Pancreas (tissue), 10 donors: ENCODE measurements around the gene PLXDC1. TPM values are rescaled to one million over a fixed set of nuclear protein-coding genes. Genes with fewer than 3 reads are reported as not detected.

Experiments
- ATAC-seq, 4 donors: fragments of 200-7000 bp; cut with Tn5 transposase; one replicate each; pipeline versions ENCODE4 v1.8.0 to v1.9.1; 2020; ENCODE audit warnings: mild to moderate bottlenecking in 4 of 4, moderate library complexity in 4 of 4
- DNase-seq, 6 donors: peaks; one replicate each; pipeline ENCODE4 v3.0.0-alpha.2; 2020
- FAIRE-seq: peaks from 2 replicates; lab custom pipeline; 2012; peaks lifted over from hg19 to GRCh38; lab: Jason Lieb, UNC
- H3K27ac ChIP-seq, 4 donors: fragments of 200-600 bp; sonication (generic); 1 replicate in 3 of 4; 2 replicates in 1 of 4; pipeline versions ENCODE4 v1.5.0 to v1.8.0; 2020
- H3K27me3 ChIP-seq, 4 donors: fragments of 200-600 bp; one replicate each; pipeline ENCODE4 v1.8.0; 2021
- H3K36me3 ChIP-seq, 3 donors: fragments of 200-600 bp; sonication (generic) in 1 of 3; one replicate each; pipeline versions ENCODE4 v1.5.0 to v1.8.0; 2020 to 2021
- H3K4me1 ChIP-seq, 3 donors: fragments of 200-600 bp; one replicate each; pipeline ENCODE4 v1.8.0; 2021
- H3K4me3 ChIP-seq, 4 donors: fragments of 200-600 bp; sonication (generic) in 2 of 4; one replicate each; pipeline versions ENCODE4 v1.5.0 to v1.8.0; 2020 to 2021
- H3K9me3 ChIP-seq, 4 donors: fragments of 200-600 bp; one replicate each; pipeline ENCODE4 v1.8.0; 2021
- CTCF ChIP-seq, 4 donors: fragments of 200-600 bp; sonication (generic) in 3 of 4; IDR thresholded peaks; one replicate each; pipeline versions ENCODE4 v1.5.0 to v1.8.0; 2021; ENCODE audit warnings: antibody characterized with exemption in 4 of 4
- whole genome bisulfite sequencing, 2 donors: extraction: QIAGEN DNeasy Blood & Tissue Kit; methylation state at CpG; one replicate each; pipeline ENCODE4 v1.1.7; 2013; 5-methylcytosine and 5-hydroxymethylcytosine counted together
- intact Hi-C, 3 donors: fragments of 100-400 bp; cut with DNase I; formaldehyde crosslinking; loops; one replicate each; pipeline versions ENCODE4 v1.11.1 to v1.14.2; 2022
- polyA plus RNA-seq, 2 donors: library from polyadenylated mRNA; stranded (reverse); fragments of 200-250 nt; gene quantifications; one replicate each; pipeline ENCODE4 v1.2.3, GENCODE V29; 2013
- total RNA-seq, 6 donors: library from RNA; stranded (reverse); fragmentation: NEBNext Ultra II Directional in 4 of 6; extraction: Animal tissue kit (Norgen Biotek cat#: 25700) in 4 of 6; gene quantifications; one replicate each; pipeline versions ENCODE4 v1.2.1 to v1.2.4, GENCODE V29; 2021 to 2023
- donor health status: healthy with polysubstance abuse.
- donor health status: DM: no; HTN: no; CAD: no; lungs with moderate emphysema.
- donor health status: DM: no; HTN: no; CAD: no.
- donor health status: control.
- donor health status: control.
- donor health status: Bipolar disorder and iron deficiency.
- donor health status: DM: yes; HTN: yes; CAD: no.
- donor health status: DM: no; HTN: no; CAD: no.
- donor health status: DM: no; HTN: no; CAD: no.
- donor health status: DM: yes; HTN: yes; CAD: no.

The PLXDC1 gene
- total and polyA plus RNA-seq, 8 donors: 0.88 to 5.6 (median 1.9) TPM

GRCh38 chr17:39175695-39176093 is 24.3 kb upstream of the PLXDC1 start:
- FAIRE-seq (no peak), DNase-seq (no peak), ATAC-seq (no peak)
- H3K36me3 ChIP-seq: no peaks in the 10 kb centered on the region
- H3K9me3 ChIP-seq: no peaks in the 10 kb centered on the region
- H3K27ac ChIP-seq: no peak overlapping the region
- intact Hi-C loops: no loop called here
- no peak overlapping the region for H3K4me3 ChIP-seq
- no peak for TF ChIP-seq CTCF (IDR thresholded peaks at IDR 0.05)
- peaks cover 0 to 8% (median 0%) of the 10 kb centered on the region in 3 donors for H3K4me1 ChIP-seq
- WGBS, 2 donors: 71 to 86% methylated on average over 10 of the region's 10 CpGs
- no peaks in the 10 kb centered on the region for H3K27me3 ChIP-seq

- no peak overlapping the region for H3K4me3 ChIP-seq
- H3K27me3 ChIP-seq: no peaks in the 10 kb centered on the region
- FAIRE-seq (no peak), ATAC-seq (peak; percentile 53 to 84 (median 78)), DNase-seq (peak; percentile 49 to 88 (median 74))
- no peaks in the 10 kb centered on the region for H3K9me3 ChIP-seq
- WGBS, 2 donors: 58 to 61% methylated on average over 35 of the region's 35 CpGs
- H3K36me3 ChIP-seq: no peaks in the 10 kb centered on the region
- peak; percentile 80 to 88 (median 85) for TF ChIP-seq CTCF (IDR thresholded peaks at IDR 0.05)
- intact Hi-C loops: no loop called here
- peaks cover 0 to 8% (median 0%) of the 10 kb centered on the region in 3 donors for H3K4me1 ChIP-seq
- no peak overlapping the region for H3K27ac ChIP-seq
Observed at GRCh38 chr17:39174920-39175694, 23.7 kb upstream of the PLXDC1 start.

- FAIRE-seq (no peak), ATAC-seq (no peak), DNase-seq (no peak)
- no peak overlapping the region for H3K4me3 ChIP-seq
- H3K9me3 ChIP-seq: no peaks in the 10 kb centered on the region
- intact Hi-C loops: no loop called here
- WGBS, 2 donors: 69 to 73% methylated on average over 10 of the region's 10 CpGs
- no peak overlapping the region for H3K27ac ChIP-seq
- no peaks in the 10 kb centered on the region for H3K27me3 ChIP-seq
- H3K4me1 ChIP-seq: peaks cover 0 to 8% (median 0%) of the 10 kb centered on the region in 3 donors
- H3K36me3 ChIP-seq: no peaks in the 10 kb centered on the region
- no peak for TF ChIP-seq CTCF (IDR thresholded peaks at IDR 0.05)
Observed at GRCh38 chr17:39173526-39174274, 22.3 kb upstream of the PLXDC1 start.

- no peak for FAIRE-seq
- intact Hi-C loops: no loop called here
- Histone ChIP-seq H3K27me3 (no peaks in the 10 kb centered on the region), H3K27ac (no peak overlapping the region), H3K4me3 (no peak overlapping the region), H3K9me3 (no peaks in the 10 kb centered on the region), H3K36me3 (no peaks in the 10 kb centered on the region), H3K4me1 (peaks cover 0 to 8% (median 0%) of the 10 kb centered on the region in 3 donors)
- TF ChIP-seq CTCF (IDR thresholded peaks at IDR 0.05): no peak
- 83 to 84% methylated on average over 5 of the region's 5 CpGs for WGBS, 2 donors
- no peak for ATAC-seq
- DNase-seq: no peak
Observed at GRCh38 chr17:39173080-39173479, 21.6 kb upstream of the PLXDC1 start.
